PC-3 (cell line): ENCODE measurements around the gene C16orf87.

Experiments used
- CTCF ChIP-seq: fragments of 300-600 bp; sonication (generic); conservative IDR thresholded peaks from 2 replicates; pipeline ENCODE4 v1.5.1; 2017; ENCODE audit warnings: antibody characterized with exemption, low read depth, mild to moderate bottlenecking, low read length
- EZH2 ChIP-seq: fragments of 300-600 bp; sonication (generic); IDR thresholded peaks from one replicate; pipeline ENCODE4 v1.6.1; 2017; ENCODE audit warnings: antibody characterized with exemption, mild to moderate bottlenecking, low read length; ENCODE audit not compliant: unreplicated experiment
- EZH2phosphoT487 ChIP-seq: fragments of 300-600 bp; sonication (generic); IDR thresholded peaks from 2 replicates; pipeline ENCODE4 v1.6.1; 2018; ENCODE audit warnings: mild to moderate bottlenecking, antibody characterized with exemption, low read length, borderline replicate concordance

GRCh38 chr16:46782320-46782719 is 48.7 kb downstream of the C16orf87 start:
- TF ChIP-seq CTCF: no peak
- no peak for TF ChIP-seq EZH2phosphoT487
- no peak for TF ChIP-seq EZH2
